HS-27A (cell line): ENCODE data around the gene IDUA.

Source experiments
- DNase-seq: peaks from one replicate; pipeline ENCODE4 v3.0.0-alpha.2; 2012; ENCODE audit warnings: low read depth, missing footprints

The IDUA gene

GRCh38 chr4:1031956-1032795, 45.3 kb downstream of the IDUA start:
- DNase-seq, result no peak

- no peak for DNase-seq
Measured at GRCh38 chr4:1032861-1033260, 46.0 kb downstream of the IDUA start.

GRCh38 chr4:1033840-1034551, 47.2 kb downstream of the IDUA start:
- no peak for DNase-seq

GRCh38 chr4:1035510-1035909, 48.7 kb downstream of the IDUA start:
- no peak for DNase-seq

- no peak for DNase-seq
Measured at GRCh38 chr4:1036095-1036494, 49.3 kb downstream of the IDUA start.

GRCh38 chr4:1036976-1037810, 50.3 kb downstream of the IDUA start:
- no peak for DNase-seq

GRCh38 chr4:1038948-1039492, 52.2 kb downstream of the IDUA start:
- no peak for DNase-seq

GRCh38 chr4:1039493-1040343, 52.9 kb downstream of the IDUA start:
- no peak for DNase-seq

- DNase-seq, result no peak
Measured at GRCh38 chr4:1040344-1041146, 53.7 kb downstream of the IDUA start.

- no peak for DNase-seq
Measured at GRCh38 chr4:1041147-1041935, 54.5 kb downstream of the IDUA start.

- DNase-seq, result no peak
Measured at GRCh38 chr4:1041936-1042330, 55.1 kb downstream of the IDUA start.

GRCh38 chr4:1042352-1043055, 55.7 kb downstream of the IDUA start:
- DNase-seq, result no peak

- no peak for DNase-seq
Measured at GRCh38 chr4:1043162-1043561, 56.3 kb downstream of the IDUA start.

- peak; percentile 95 for DNase-seq
Measured at GRCh38 chr4:1043651-1044468, 57.0 kb downstream of the IDUA start.

GRCh38 chr4:1044469-1045192, 57.8 kb downstream of the IDUA start:
- DNase-seq, result no peak

GRCh38 chr4:1045193-1045594, 58.4 kb downstream of the IDUA start:
- DNase-seq, result no peak

- DNase-seq, result no peak
Measured at GRCh38 chr4:1045595-1046201, 58.9 kb downstream of the IDUA start.
